ENCODE results near the gene MID1. TPM values are rescaled to one million over a fixed set of nuclear protein-coding genes. Genes with fewer than 3 reads are reported as not detected.

Gene MID1
- total and polyA plus RNA-seq, 5 donors = 4.1 to 39.9 (median 21.0) TPM

DNA sequence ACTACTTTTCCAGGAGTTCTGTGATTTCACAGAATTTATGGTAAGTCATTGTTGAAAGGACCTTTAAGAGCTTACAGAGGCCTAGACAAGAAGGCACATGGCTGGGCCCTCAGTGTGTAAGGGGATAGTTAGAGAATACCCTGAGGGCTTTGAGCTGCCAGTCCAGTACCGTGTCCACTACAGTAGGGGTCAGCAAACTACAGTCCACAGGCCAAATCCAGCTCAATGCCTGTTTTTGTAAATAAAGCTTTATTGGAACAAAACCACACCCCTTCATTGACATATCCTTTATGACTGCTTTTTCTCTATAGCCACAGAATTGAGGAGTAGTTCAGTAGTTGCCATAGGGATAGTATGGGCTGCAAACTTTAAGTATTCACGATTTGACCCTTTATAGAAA lies 176.2 kb downstream of the MID1 start:
- DNase-seq (no peak), ATAC-seq (no peak)
- Histone ChIP-seq H3K27me3 (ENCODE audit: control insufficient read depth, insufficient read depth) (no peaks in the 10 kb centered on the region), H3K27ac (ENCODE audit: low read length) (no peak overlapping the region), H3K9me3 (ENCODE audit: control insufficient read depth, low read length) (no peaks in the 10 kb centered on the region), H3K4me3 (ENCODE audit: low read length) (no peak overlapping the region), H3K4me1 (ENCODE audit: control insufficient read depth, insufficient read depth, low read length) (no peaks in the 10 kb centered on the region)
- intact Hi-C loops (cut with DNase I) = no loop called here
- WGBS = 87% methylated on average over 2 of the region's 2 CpGs

DNA sequence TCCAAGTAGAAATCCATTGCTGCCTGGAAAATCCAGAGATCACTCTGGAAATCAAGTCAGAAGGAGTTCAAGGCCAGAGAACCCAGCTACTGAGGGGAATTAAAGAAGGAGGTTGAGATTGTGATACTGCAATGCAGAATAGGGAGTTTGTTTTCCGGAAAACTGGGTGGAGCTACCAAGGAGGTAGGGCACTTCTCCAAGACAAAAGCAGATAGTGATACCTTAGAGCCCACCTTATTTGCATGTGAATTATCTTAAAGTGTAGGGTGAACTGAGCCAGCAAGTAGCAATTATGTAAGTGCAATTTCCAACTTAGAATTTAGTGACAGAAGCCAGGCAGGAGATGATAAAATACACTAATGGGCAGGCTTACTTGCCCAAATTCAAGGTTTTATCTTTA lies 178.9 kb downstream of the MID1 start:
- H3K27ac ChIP-seq (ENCODE audit: low read length) = no peak overlapping the region
- intact Hi-C loops (cut with DNase I) = no loop called here
- no peak overlapping the region for H3K4me3 ChIP-seq (ENCODE audit: low read length)
- no peaks in the 10 kb centered on the region for H3K27me3 ChIP-seq (ENCODE audit: control insufficient read depth, insufficient read depth)
- H3K4me1 ChIP-seq (ENCODE audit: control insufficient read depth, insufficient read depth, low read length) = no peaks in the 10 kb centered on the region
- ATAC-seq (no peak), DNase-seq (no peak)
- no peaks in the 10 kb centered on the region for H3K9me3 ChIP-seq (ENCODE audit: control insufficient read depth, low read length)
- 43% methylated on average over 1 of the region's 1 CpG for WGBS

DNA sequence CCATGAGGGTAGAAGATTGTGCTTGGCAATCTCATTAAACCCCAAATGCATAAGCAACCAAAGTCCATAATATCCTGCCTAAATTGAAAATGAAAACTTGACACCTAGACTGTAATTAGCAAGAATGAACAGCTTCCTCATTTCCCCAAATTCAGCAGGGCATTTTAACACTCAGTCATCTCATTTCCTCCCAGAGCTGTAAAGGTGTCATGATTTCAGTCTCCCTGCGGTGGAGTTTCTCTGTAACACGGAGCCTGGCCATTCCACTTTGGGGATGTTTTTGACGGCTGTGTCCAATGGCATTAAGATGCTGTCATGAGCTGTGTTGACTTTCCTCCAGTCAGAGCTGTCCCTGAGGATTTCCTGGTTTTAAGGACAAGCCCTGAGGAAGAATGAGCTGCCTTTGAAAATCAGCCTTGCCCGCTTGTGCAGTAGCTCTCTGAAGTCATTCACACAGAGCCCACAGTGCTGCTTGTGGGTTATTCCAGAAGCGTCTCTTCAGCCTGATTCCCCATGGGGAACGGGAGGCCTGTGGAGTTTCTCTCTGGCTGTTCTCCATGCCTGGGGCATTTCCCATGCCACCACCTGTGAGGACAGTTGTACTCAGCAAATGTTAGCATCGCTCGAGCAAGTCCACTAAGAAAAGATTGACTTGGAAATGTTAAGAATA lies 187.0 kb downstream of the MID1 start:
- 84% methylated on average over 8 of the region's 8 CpGs for WGBS
- Histone ChIP-seq H3K4me3 (ENCODE audit: low read length) (no peak overlapping the region), H3K9me3 (ENCODE audit: control insufficient read depth, low read length) (no peaks in the 10 kb centered on the region), H3K27ac (ENCODE audit: low read length) (no peak overlapping the region), H3K4me1 (ENCODE audit: control insufficient read depth, insufficient read depth, low read length) (no peaks in the 10 kb centered on the region), H3K27me3 (ENCODE audit: control insufficient read depth, insufficient read depth) (no peaks in the 10 kb centered on the region)
- no peak for ATAC-seq
- DNase-seq = no peak
- intact Hi-C loops (cut with DNase I) = no loop called here

DNA sequence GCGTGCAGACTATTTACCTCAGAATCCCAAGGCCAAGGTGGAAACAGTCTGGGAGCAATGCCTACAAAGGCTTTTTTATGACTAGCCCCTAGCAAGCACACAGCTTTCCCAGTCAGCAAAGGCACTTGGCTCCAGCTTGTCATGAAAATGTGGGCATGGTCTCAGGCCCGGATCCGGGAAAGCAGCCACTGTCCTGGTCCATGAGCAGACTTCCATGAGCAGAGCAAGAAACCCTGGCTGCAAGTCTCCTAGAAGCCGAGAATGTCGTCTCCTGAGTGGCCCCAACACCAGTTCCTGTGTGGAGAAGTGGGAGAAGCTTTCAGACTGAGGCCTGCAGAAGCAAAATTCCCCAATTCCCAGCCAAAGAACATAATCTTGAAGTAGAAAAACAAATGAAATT lies 190.5 kb downstream of the MID1 start:
- no peak overlapping the region for H3K4me3 ChIP-seq (ENCODE audit: low read length)
- H3K9me3 ChIP-seq (ENCODE audit: control insufficient read depth, low read length) = no peaks in the 10 kb centered on the region
- WGBS = 76% methylated on average over 5 of the region's 5 CpGs
- no peaks in the 10 kb centered on the region for H3K4me1 ChIP-seq (ENCODE audit: control insufficient read depth, insufficient read depth, low read length)
- no peaks in the 10 kb centered on the region for H3K27me3 ChIP-seq (ENCODE audit: control insufficient read depth, insufficient read depth)
- no peak for ATAC-seq
- H3K27ac ChIP-seq (ENCODE audit: low read length) = no peak overlapping the region
- intact Hi-C loops (cut with DNase I) = no loop called here
- DNase-seq = peak in 1 of 3 donors; percentile 35

GRCh38 chrX:10427249-10427648 lies 193.1 kb downstream of the MID1 start:
- Histone ChIP-seq H3K27me3 (ENCODE audit: control insufficient read depth, insufficient read depth) (no peaks in the 10 kb centered on the region), H3K9me3 (ENCODE audit: control insufficient read depth, low read length) (no peaks in the 10 kb centered on the region), H3K4me1 (ENCODE audit: control insufficient read depth, insufficient read depth, low read length) (no peaks in the 10 kb centered on the region), H3K4me3 (ENCODE audit: low read length) (no peak overlapping the region), H3K27ac (ENCODE audit: low read length) (no peak overlapping the region)
- ATAC-seq (no peak), DNase-seq (no peak)
- intact Hi-C loops (cut with DNase I) = no loop called here

DNA sequence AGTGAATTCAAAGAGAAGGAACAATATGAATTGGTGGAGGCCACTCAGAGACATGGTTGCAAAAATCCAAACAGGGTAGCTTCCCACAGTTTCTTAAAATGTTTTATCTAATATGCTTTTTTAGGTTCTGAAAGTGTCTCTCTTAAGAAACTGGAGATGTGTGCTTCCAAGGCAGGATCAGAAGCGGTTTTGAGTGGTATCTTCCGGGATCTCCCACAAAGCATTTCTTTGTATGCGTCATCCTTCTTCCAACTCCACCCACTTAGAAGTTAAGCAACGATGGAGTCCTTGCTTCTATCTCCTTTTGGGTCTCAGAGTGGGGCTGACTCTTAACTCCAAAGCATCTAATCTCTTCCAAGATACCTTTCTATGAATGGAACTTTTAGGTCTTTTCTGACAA lies 196.7 kb downstream of the MID1 start:
- Histone ChIP-seq H3K27me3 (ENCODE audit: control insufficient read depth, insufficient read depth) (no peaks in the 10 kb centered on the region), H3K27ac (ENCODE audit: low read length) (no peak overlapping the region), H3K4me1 (ENCODE audit: control insufficient read depth, insufficient read depth, low read length) (no peaks in the 10 kb centered on the region), H3K4me3 (ENCODE audit: low read length) (no peak overlapping the region), H3K9me3 (ENCODE audit: control insufficient read depth, low read length) (no peaks in the 10 kb centered on the region)
- ATAC-seq = no peak
- DNase-seq = no peak
- intact Hi-C loops (cut with DNase I) = no loop called here
- WGBS = 88% methylated on average over 4 of the region's 4 CpGs

GRCh38 chrX:10420134-10420533 lies 200.3 kb downstream of the MID1 start:
- no peaks in the 10 kb centered on the region for H3K4me1 ChIP-seq (ENCODE audit: control insufficient read depth, insufficient read depth, low read length)
- ATAC-seq (no peak), DNase-seq (no peak)
- no peaks in the 10 kb centered on the region for H3K27me3 ChIP-seq (ENCODE audit: control insufficient read depth, insufficient read depth)
- intact Hi-C loops (cut with DNase I) = no loop called here
- no peaks in the 10 kb centered on the region for H3K9me3 ChIP-seq (ENCODE audit: control insufficient read depth, low read length)
- no peak overlapping the region for H3K27ac ChIP-seq (ENCODE audit: low read length)
- WGBS = 69% methylated on average over 6 of the region's 6 CpGs
- H3K4me3 ChIP-seq (ENCODE audit: low read length) = no peak overlapping the region

GRCh38 chrX:10416424-10416823 lies 204.0 kb downstream of the MID1 start:
- H3K27me3 ChIP-seq (ENCODE audit: control insufficient read depth, insufficient read depth) = no peaks in the 10 kb centered on the region
- no peak overlapping the region for H3K27ac ChIP-seq (ENCODE audit: low read length)
- 92% methylated on average over 4 of the region's 4 CpGs for WGBS
- DNase-seq (no peak), ATAC-seq (no peak)
- H3K4me1 ChIP-seq (ENCODE audit: control insufficient read depth, insufficient read depth, low read length) = no peaks in the 10 kb centered on the region
- intact Hi-C loops (cut with DNase I) = no loop called here
- H3K9me3 ChIP-seq (ENCODE audit: control insufficient read depth, low read length) = no peaks in the 10 kb centered on the region
- no peak overlapping the region for H3K4me3 ChIP-seq (ENCODE audit: low read length)

DNA sequence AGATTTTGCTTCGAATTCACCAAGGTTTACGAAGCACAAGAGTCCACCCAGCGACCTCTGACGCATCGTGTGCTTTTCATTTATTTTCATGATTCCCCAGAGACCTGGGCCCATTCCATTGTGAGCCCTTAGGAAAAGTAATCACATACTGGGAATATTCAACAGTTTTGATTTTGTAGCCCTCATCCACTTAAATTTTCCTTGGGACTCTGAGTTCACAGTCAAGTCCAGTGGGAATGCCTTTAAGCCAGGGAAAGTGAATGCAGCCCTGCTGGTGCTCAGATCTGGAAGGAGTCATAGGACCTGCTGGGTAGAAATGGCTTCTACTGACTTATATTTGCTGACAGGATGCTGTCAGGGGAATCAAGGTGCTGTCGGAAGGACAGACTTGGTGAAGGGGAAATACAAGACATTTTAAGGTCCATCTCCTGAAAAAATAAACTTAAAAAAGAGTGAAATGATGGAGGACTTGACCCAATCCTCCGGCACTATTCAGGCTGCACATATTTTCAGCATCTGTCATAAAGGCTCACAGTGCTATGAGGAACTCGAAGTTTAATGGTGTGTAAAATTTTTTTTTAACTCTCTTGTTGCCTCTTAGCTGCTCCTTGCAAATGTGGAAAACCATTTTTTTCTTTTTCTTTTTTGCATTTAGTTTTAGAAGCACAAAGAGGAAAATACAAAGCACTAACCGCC lies 204.9 kb downstream of the MID1 start:
- 74% methylated on average over 9 of the region's 9 CpGs for WGBS
- H3K4me1 ChIP-seq (ENCODE audit: control insufficient read depth, insufficient read depth, low read length) = no peaks in the 10 kb centered on the region
- H3K27ac ChIP-seq (ENCODE audit: low read length) = no peak overlapping the region
- H3K4me3 ChIP-seq (ENCODE audit: low read length) = no peak overlapping the region
- intact Hi-C loops (cut with DNase I) = no loop called here
- H3K27me3 ChIP-seq (ENCODE audit: control insufficient read depth, insufficient read depth) = no peaks in the 10 kb centered on the region
- DNase-seq (no peak), ATAC-seq (no peak)
- H3K9me3 ChIP-seq (ENCODE audit: control insufficient read depth, low read length) = no peaks in the 10 kb centered on the region

- no peak for ATAC-seq
- H3K27ac ChIP-seq (ENCODE audit: low read length) = no peak overlapping the region
- H3K9me3 ChIP-seq (ENCODE audit: control insufficient read depth, low read length) = no peaks in the 10 kb centered on the region
- no peaks in the 10 kb centered on the region for H3K27me3 ChIP-seq (ENCODE audit: control insufficient read depth, insufficient read depth)
- H3K4me1 ChIP-seq (ENCODE audit: control insufficient read depth, insufficient read depth, low read length) = no peaks in the 10 kb centered on the region
- 91% methylated on average over 6 of the region's 6 CpGs for WGBS
- DNase-seq = no peak
- H3K4me3 ChIP-seq (ENCODE audit: low read length) = no peak overlapping the region
- intact Hi-C loops (cut with DNase I) = no loop called here
Measured at GRCh38 chrX:10414862-10415261, 205.5 kb downstream of the MID1 start.

DNA sequence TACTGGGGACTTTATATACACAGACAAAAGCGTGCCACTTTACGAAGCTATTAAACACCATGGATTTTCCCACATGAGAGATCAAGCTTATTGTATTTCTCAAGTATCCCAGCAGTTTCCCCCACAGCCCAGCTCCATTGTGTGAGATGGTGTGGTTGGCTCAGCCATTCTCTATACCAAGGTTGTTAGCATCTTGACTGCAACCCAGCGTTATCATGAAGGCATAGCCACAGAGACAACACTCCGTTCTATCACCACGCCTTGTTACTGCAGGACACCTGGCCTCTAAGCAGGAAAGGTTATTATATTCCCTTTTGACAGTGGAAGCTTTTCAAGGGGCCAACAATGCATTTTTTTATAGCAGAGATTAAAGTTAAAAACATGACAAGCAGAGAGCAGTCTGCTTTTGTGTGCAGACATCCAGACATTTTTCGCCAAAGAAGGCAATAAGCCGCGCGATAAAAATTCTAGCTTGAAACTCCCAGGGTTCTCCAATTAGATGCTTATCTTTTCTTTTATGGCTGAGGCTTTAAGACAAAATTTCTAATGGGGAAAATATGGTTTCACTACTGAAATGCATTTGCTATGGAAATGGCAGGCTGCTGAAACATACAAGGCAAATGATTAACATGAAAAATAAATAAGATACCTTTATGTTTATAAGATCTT lies 206.1 kb downstream of the MID1 start:
- Histone ChIP-seq H3K27ac (ENCODE audit: low read length) (no peak overlapping the region), H3K4me3 (ENCODE audit: low read length) (no peak overlapping the region), H3K27me3 (ENCODE audit: control insufficient read depth, insufficient read depth) (no peaks in the 10 kb centered on the region), H3K4me1 (ENCODE audit: control insufficient read depth, insufficient read depth, low read length) (no peaks in the 10 kb centered on the region), H3K9me3 (ENCODE audit: control insufficient read depth, low read length) (no peaks in the 10 kb centered on the region)
- no peak for DNase-seq
- intact Hi-C loops (cut with DNase I) = no loop called here
- 95% methylated on average over 9 of the region's 9 CpGs for WGBS
- ATAC-seq = no peak
